GM10847 (cell line): ENCODE measurements around the gene C1QL4.

Source experiments
- POLR2A ChIP-seq: IDR thresholded peaks from 2 replicates; pipeline ENCODE4 v1.6.1; 2011; ENCODE audit not compliant: insufficient read length; ENCODE audit errors: extremely low read depth

Gene C1QL4

GRCh38 chr12:49336645-49337584, at the start of gene C1QL4:
Gene C1QL4 (minus strand): TSS chr12:49337188. CDS start chr12:49336477, 711 bp downstream.
- no peak for TF ChIP-seq POLR2A

- no peak for TF ChIP-seq POLR2A
Measured at GRCh38 chr12:49377386-49377785, 40.4 kb upstream of the C1QL4 start.

- TF ChIP-seq POLR2A: no peak
Measured at GRCh38 chr12:49375406-49375805, 38.4 kb upstream of the C1QL4 start.

GRCh38 chr12:49370539-49370938, 33.6 kb upstream of the C1QL4 start:
- TF ChIP-seq POLR2A: no peak

- TF ChIP-seq POLR2A: no peak
Measured at GRCh38 chr12:49369411-49370145, 32.6 kb upstream of the C1QL4 start.

GRCh38 chr12:49368240-49368600, 31.2 kb upstream of the C1QL4 start:
- no peak for TF ChIP-seq POLR2A

GRCh38 chr12:49367381-49368239, 30.6 kb upstream of the C1QL4 start, which contains the start of gene SPATS2:
Gene SPATS2 (plus strand): TSS chr12:49367462. CDS start chr12:49461013, 93,551 bp downstream.
- peak; percentile 46 for TF ChIP-seq POLR2A

- TF ChIP-seq POLR2A: peak; percentile 76
Measured at GRCh38 chr12:49366652-49367380, 29.8 kb upstream of the C1QL4 start.

- TF ChIP-seq POLR2A: no peak
Measured at GRCh38 chr12:49366096-49366651, 29.2 kb upstream of the C1QL4 start.

GRCh38 chr12:49365542-49365941, 28.6 kb upstream of the C1QL4 start:
- no peak for TF ChIP-seq POLR2A

- no peak for TF ChIP-seq POLR2A
Measured at GRCh38 chr12:49364989-49365388, 28.0 kb upstream of the C1QL4 start.

GRCh38 chr12:49362077-49362476, 25.1 kb upstream of the C1QL4 start:
- TF ChIP-seq POLR2A: no peak

GRCh38 chr12:49359671-49360070, 22.7 kb upstream of the C1QL4 start:
- no peak for TF ChIP-seq POLR2A

GRCh38 chr12:49358483-49359141, 21.6 kb upstream of the C1QL4 start:
- TF ChIP-seq POLR2A: no peak
